Esophagus muscularis mucosa (tissue), 4 donors: ENCODE data around the gene CMYA5. TPM values are rescaled to one million over a fixed set of nuclear protein-coding genes. Genes with fewer than 3 reads are reported as not detected.

Experiments
- DNase-seq: peaks from one replicate; pipeline ENCODE4 v3.0.0-alpha.2; 2017; ENCODE audit errors: extremely low spot score
- H3K27ac ChIP-seq, 4 donors: fragments of 200-600 bp; sonication (generic); replicated peaks in 1 of 4; 1 replicate in 3 of 4; 2 replicates in 1 of 4; pipeline ENCODE4 v1.5.1; 2016 to 2019; ENCODE audit warnings: mild to moderate bottlenecking in 1 of 4
- H3K27me3 ChIP-seq, 4 donors: fragments of 200-600 bp; sonication (generic); one replicate each; pipeline versions ENCODE4 v1.5.1 to v1.6.0; 2016 to 2019
- H3K36me3 ChIP-seq, 4 donors: fragments of 200-600 bp; sonication (generic); one replicate each; pipeline ENCODE4 v1.5.1; 2016 to 2019
- H3K4me1 ChIP-seq, 4 donors: fragments of 200-600 bp; sonication (generic); one replicate each; pipeline ENCODE4 v1.5.1; 2016 to 2019
- H3K4me3 ChIP-seq, 4 donors: fragments of 200-600 bp; sonication (generic); 1 replicate in 2 of 4; 2 replicates in 2 of 4; pipeline ENCODE4 v1.5.1; 2016 to 2019; ENCODE audit warnings: mild to moderate bottlenecking in 4 of 4, moderate library complexity in 1 of 4
- H3K9me3 ChIP-seq, 4 donors: fragments of 200-600 bp; sonication (generic); 1 replicate in 3 of 4; 2 replicates in 1 of 4; pipeline ENCODE4 v1.5.1; 2016 to 2019
- EP300 ChIP-seq: sonication (generic); formaldehyde crosslinking; IDR thresholded peaks from one replicate; pipeline ENCODE4 v1.6.1; 2017; ENCODE audit warnings: antibody characterized with exemption
- POLR2A ChIP-seq: fragments of 450-650 bp; IDR thresholded peaks from one replicate; pipeline ENCODE4 v1.6.1; 2017; ENCODE audit warnings: antibody characterized with exemption, moderate library complexity, mild to moderate bottlenecking, low read depth
- POLR2AphosphoS5 ChIP-seq, 2 donors: sonication (generic); formaldehyde crosslinking; IDR thresholded peaks; one replicate each; pipeline ENCODE4 v1.6.1; 2017; ENCODE audit warnings: antibody characterized with exemption in 2 of 2
- WGBS: methylation state at CpG from one replicate; pipeline ENCODE4 v1.1.5; 2018; 5-methylcytosine and 5-hydroxymethylcytosine counted together
- intact Hi-C: fragments of 100-400 bp; cut with DNase I; formaldehyde crosslinking; loops from one replicate; pipeline ENCODE4 v1.15.1; 2023
- total RNA-seq, 4 donors: library from RNA; depleted of rRNA; stranded (reverse); fragments of >200 nt; gene quantifications; one replicate each; pipeline versions ENCODE4 v1.1.0 to v1.2.1, GENCODE V29; 2016
- TF ChIP-seq, protein P1 (sequence below), 3 experiments: fragments of 200-600 bp in 2 of 3; fragments of 450-650 bp in 1 of 3; sonication (generic) in 2 of 3; IDR thresholded peaks; one replicate each; pipeline ENCODE4 v1.5.1; 2017 to 2019; ENCODE audit warnings: antibody characterized with exemption in 3 of 3, mild to moderate bottlenecking in 2 of 3, moderate library complexity in 1 of 3

CMYA5 gene
- total RNA-seq, 4 donors from 2014 or later, result 4.2 to 8.4 (median 4.9) TPM

DNA sequence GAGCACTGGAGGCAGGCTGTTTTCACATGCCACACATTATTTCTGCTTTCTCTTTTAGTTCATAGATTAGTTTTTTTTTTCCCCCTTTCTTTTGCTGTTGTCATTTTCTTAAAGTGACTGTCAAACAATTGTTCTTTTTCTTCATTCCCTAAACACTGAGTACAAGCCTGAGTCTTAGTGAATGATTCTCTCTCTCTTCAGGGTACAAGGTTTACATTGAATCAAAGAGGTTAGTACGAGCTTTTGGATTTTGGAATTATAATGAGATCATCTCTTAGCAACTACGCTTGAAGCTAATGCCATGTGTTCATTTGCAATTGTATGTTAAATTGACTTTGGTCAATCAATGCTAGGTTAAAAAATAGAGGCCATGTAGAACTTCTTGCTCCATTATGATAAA is 125.1 kb downstream of the CMYA5 start:
- H3K27ac ChIP-seq, result no peak overlapping the region
- H3K9me3 ChIP-seq, result no peaks in the 10 kb centered on the region
- no peaks in the 10 kb centered on the region for H3K36me3 ChIP-seq
- 80% methylated on average over 2 of the region's 2 CpGs for WGBS
- H3K4me3 ChIP-seq, result no peak overlapping the region
- intact Hi-C loops, result no loop called here
- peaks cover 0 to 4% (median 0%) of the 10 kb centered on the region in 4 donors for H3K4me1 ChIP-seq
- TF ChIP-seq, protein P1, sequence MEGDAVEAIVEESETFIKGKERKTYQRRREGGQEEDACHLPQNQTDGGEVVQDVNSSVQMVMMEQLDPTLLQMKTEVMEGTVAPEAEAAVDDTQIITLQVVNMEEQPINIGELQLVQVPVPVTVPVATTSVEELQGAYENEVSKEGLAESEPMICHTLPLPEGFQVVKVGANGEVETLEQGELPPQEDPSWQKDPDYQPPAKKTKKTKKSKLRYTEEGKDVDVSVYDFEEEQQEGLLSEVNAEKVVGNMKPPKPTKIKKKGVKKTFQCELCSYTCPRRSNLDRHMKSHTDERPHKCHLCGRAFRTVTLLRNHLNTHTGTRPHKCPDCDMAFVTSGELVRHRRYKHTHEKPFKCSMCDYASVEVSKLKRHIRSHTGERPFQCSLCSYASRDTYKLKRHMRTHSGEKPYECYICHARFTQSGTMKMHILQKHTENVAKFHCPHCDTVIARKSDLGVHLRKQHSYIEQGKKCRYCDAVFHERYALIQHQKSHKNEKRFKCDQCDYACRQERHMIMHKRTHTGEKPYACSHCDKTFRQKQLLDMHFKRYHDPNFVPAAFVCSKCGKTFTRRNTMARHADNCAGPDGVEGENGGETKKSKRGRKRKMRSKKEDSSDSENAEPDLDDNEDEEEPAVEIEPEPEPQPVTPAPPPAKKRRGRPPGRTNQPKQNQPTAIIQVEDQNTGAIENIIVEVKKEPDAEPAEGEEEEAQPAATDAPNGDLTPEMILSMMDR (IDR thresholded peaks at IDR 0.05), result no peak
- TF ChIP-seq EP300, result no peak
- TF ChIP-seq POLR2AphosphoS5 (IDR thresholded peaks at IDR 0.05), result no peak
- TF ChIP-seq POLR2A, result no peak
- H3K27me3 ChIP-seq, result no peaks in the 10 kb centered on the region
- no peak for DNase-seq

DNA sequence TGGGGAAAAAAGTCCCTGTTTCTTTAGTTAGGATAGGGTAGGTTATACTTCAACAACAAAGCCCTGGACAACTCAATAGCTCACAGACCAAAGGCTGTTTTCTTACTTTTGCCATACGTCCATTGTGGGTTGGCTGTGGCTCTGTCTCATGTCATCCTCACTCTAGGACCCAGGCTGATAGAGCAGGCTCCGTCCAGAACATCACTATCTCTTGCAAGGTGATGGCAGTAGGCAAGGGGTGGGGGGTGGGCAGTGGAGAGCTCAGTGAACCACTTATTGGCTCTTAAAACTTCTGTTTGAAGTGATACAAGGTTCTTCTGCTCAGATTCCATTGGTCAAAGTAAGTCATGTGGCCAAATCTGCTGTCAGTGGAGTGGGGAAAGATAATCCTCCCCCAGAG is 126.4 kb downstream of the CMYA5 start:
- Histone ChIP-seq H3K27me3 (no peaks in the 10 kb centered on the region), H3K27ac (no peak overlapping the region), H3K4me1 (no peaks in the 10 kb centered on the region), H3K4me3 (no peak overlapping the region), H3K9me3 (no peaks in the 10 kb centered on the region), H3K36me3 (no peaks in the 10 kb centered on the region)
- intact Hi-C loops, result no loop called here
- TF ChIP-seq POLR2A (no peak), EP300 (no peak), POLR2AphosphoS5 (IDR thresholded peaks at IDR 0.05) (no peak)
- TF ChIP-seq, protein P1 (IDR thresholded peaks at IDR 0.05), result no peak
- WGBS, result 92% methylated on average over 2 of the region's 2 CpGs
- DNase-seq, result no peak

DNA sequence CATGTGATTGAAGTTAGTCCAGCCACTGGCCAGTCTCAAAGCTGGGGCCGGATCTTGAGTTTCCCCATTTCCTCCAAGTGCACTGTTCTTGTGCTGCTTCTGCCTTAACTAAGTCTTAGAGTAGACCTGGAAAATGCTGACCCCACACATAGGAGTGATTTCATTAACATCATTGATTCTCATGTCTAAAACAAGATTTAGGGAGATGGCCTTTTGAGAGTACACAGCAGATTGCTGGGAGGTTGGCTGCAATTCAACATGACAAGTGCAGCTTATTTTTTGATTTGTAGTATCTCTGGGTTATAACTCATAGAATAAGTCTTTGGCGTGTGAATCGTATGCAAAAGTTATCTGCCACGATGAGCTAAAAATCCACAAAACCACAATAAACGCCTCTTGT is 131.0 kb downstream of the CMYA5 start:
- TF ChIP-seq POLR2AphosphoS5 (IDR thresholded peaks at IDR 0.05) (no peak), POLR2A (no peak), EP300 (no peak)
- TF ChIP-seq, protein P1 (IDR thresholded peaks at IDR 0.05), result no peak
- Histone ChIP-seq H3K4me1 (no peaks in the 10 kb centered on the region), H3K27ac (no peak overlapping the region), H3K4me3 (no peak overlapping the region), H3K36me3 (no peaks in the 10 kb centered on the region), H3K9me3 (no peaks in the 10 kb centered on the region), H3K27me3 (no peaks in the 10 kb centered on the region)
- intact Hi-C loops, result no loop called here
- no peak for DNase-seq
- WGBS, result 90% methylated on average over 5 of the region's 5 CpGs

DNA sequence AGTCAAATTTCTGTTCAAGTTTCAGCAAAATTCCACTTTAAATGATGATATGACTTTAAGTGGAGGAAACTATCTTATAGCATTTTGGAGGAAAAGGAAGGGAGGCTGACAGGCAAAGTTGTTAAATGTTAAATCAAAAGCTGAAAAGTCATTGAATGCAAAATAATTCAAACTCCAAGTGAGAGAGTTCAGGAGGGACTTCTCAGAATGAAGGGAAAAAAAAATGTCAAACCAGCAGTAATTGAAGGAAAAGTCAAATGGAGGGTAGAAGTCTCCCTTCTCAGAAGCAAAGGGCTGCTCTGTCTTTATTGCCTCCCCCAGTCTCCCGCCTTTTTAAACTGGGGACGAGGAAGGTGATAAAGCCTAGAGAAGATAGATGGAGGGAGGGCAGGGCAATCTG is 134.8 kb downstream of the CMYA5 start:
- DNase-seq, result no peak
- Histone ChIP-seq H3K4me3 (no peak overlapping the region), H3K9me3 (no peaks in the 10 kb centered on the region), H3K4me1 (no peaks in the 10 kb centered on the region), H3K27ac (no peak overlapping the region), H3K27me3 (peaks cover 0 to 6% (median 0%) of the 10 kb centered on the region in 4 donors), H3K36me3 (no peaks in the 10 kb centered on the region)
- 57% methylated on average over 2 of the region's 2 CpGs for WGBS
- intact Hi-C loops, result no loop called here
- no peak for TF ChIP-seq EP300

DNA sequence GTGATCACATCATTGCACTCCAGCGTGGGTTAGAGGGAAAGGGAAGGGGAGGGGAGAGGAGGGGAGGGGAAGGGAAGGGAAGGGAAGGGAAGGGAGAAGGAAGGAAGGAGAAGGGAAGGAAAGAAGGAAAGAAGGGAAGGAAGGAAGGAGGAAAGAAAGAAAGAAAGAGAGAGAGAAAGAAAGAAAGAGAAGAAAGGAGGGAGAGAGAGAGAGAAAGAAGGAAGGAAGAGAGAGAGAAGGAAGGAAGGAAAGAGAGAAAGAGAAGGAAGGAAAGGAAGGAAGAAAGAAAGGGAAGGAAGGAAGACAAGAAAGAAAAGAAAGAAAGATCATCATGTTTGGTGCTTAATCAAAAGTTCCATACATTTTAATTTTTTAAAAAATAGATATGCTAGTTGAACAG is 136.2 kb downstream of the CMYA5 start:
- Histone ChIP-seq H3K4me3 (no peak overlapping the region), H3K27ac (no peak overlapping the region), H3K9me3 (no peaks in the 10 kb centered on the region), H3K4me1 (no peaks in the 10 kb centered on the region), H3K27me3 (peaks cover 0 to 6% (median 0%) of the 10 kb centered on the region in 4 donors), H3K36me3 (no peaks in the 10 kb centered on the region)
- DNase-seq, result no peak
- intact Hi-C loops, result no loop called here
- TF ChIP-seq EP300 (no peak), POLR2A (no peak), POLR2AphosphoS5 (IDR thresholded peaks at IDR 0.05) (no peak)
- TF ChIP-seq, protein P1 (IDR thresholded peaks at IDR 0.05), result no peak
- 79% methylated on average over 1 of the region's 1 CpG for WGBS
